RWPE1 (cell line): ENCODE measurements around the gene CCNY.

Experiments
- CTCF ChIA-PET: fragments of 350-600 bp; sonication (Branson Sonifier 250); formaldehyde crosslinking; extraction: SDS; loops from one replicate; lab custom pipeline; 2021; lab: Yijun Ruan, JAX
- POLR2A ChIA-PET: fragments of 400-600 bp; formaldehyde crosslinking; extraction: SDS; loops from one replicate; lab custom pipeline; 2020; ENCODE audit warnings: antibody characterized with exemption; ENCODE audit not compliant: low non-redundant PET; lab: Yijun Ruan, JAX
- DNase-seq: peaks from one replicate; pipeline ENCODE4 v3.0.0; 2012; ENCODE audit warnings: low spot score
- H3K27ac ChIP-seq: fragments of 450-650 bp; 2 replicates; pipeline ENCODE4 v1.5.1; 2017
- TF ChIP-seq, protein P1 (sequence below): fragments of 450-650 bp; conservative IDR thresholded peaks from 2 replicates; pipeline ENCODE4 v1.5.1; 2017; ENCODE audit warnings: low read depth, mild to moderate bottlenecking

The CCNY gene

DNA sequence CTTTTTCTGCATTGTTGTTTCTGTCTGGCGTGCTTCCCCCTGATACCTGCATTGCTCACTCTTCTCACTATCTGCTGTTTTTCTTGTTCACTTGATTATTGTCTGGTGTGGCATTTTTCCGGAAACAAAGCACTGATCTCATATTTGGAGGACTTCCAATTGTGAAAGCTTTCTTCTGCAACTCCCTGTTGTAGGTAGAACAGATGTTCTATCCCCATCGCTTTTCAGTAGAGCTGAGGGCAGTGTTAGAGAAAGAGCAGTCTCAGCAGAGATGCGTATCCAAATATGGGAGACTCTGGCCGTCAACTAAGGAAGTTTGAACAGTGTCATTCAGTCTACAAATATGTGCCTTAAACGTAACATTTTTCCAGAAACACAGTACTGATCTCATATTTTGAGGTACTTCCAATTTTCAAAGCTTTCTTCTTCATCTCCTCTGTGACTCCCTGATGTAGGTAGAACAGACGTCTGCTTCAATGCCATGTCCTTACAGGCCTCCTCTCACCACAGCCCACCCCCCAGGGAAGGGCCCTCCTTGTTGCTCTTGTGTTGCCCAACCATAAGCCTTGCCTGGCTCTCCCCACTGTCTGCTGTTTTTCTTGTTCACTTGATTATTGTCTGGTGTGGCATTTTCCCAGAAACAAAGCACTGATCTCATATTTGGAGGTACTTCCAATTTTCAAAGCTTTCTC lies 241.8 kb downstream of the CCNY start:
- POLR2A ChIA-PET = interaction anchor here (0.7 kb wide), 1 partner anchor 8 kb away, joined by 3 read pairs; no protein-coding TSS in a partner anchor
- DNase-seq = no peak
- H3K27ac ChIP-seq = no peak overlapping the region
- CTCF ChIA-PET = no interaction called here
- TF ChIP-seq, protein P1, sequence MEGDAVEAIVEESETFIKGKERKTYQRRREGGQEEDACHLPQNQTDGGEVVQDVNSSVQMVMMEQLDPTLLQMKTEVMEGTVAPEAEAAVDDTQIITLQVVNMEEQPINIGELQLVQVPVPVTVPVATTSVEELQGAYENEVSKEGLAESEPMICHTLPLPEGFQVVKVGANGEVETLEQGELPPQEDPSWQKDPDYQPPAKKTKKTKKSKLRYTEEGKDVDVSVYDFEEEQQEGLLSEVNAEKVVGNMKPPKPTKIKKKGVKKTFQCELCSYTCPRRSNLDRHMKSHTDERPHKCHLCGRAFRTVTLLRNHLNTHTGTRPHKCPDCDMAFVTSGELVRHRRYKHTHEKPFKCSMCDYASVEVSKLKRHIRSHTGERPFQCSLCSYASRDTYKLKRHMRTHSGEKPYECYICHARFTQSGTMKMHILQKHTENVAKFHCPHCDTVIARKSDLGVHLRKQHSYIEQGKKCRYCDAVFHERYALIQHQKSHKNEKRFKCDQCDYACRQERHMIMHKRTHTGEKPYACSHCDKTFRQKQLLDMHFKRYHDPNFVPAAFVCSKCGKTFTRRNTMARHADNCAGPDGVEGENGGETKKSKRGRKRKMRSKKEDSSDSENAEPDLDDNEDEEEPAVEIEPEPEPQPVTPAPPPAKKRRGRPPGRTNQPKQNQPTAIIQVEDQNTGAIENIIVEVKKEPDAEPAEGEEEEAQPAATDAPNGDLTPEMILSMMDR = no peak

DNA sequence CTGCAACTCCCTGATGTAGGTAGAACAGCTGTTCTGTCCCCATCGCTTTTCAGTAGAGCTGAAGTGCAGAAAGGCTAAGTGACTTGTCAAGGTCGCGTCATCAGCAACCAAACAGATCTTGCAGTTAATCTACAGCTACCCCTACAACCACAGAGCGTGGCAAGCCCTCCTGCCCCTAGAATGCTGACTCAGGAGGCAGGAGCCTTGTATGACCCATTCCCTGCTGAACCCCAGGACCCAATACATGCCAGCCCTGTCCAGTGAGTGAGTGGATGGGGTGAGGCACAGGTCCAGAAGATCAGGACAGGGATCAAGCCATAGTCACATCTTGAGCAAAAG lies 242.3 kb downstream of the CCNY start:
- ChIA-PET CTCF (no interaction called here), POLR2A (interaction anchor here (0.7 kb wide), 1 partner anchor 7 kb away, joined by 3 read pairs; no protein-coding TSS in a partner anchor)
- TF ChIP-seq, protein P1 = no peak

DNA sequence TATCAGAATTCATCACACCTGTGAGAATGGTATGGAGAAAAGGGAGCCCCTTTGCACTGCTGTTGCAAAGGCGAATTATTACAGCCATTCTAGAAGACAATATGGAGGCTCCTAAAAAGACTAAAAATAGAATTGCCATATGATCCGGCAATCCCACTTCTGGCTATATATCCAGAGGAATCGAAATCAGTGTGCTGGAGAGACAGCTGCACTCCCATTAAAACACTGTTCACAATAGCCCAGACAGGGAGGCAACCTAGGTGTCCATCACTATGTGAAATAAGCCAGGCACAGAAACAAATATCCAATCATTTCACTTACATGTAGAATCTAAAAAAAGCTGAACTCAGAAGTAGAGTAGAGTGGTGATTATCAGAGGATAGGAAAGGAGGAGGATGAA lies 242.8 kb downstream of the CCNY start:
- ChIA-PET CTCF (no interaction called here), POLR2A (no interaction called here)
- TF ChIP-seq, protein P1 = no peak
- H3K27ac ChIP-seq = no peak overlapping the region
- no peak for DNase-seq

More for the DNA sequence above, 242.3 kb downstream of the CCNY start:
- no peak for DNase-seq
- no peak overlapping the region for H3K27ac ChIP-seq

DNA sequence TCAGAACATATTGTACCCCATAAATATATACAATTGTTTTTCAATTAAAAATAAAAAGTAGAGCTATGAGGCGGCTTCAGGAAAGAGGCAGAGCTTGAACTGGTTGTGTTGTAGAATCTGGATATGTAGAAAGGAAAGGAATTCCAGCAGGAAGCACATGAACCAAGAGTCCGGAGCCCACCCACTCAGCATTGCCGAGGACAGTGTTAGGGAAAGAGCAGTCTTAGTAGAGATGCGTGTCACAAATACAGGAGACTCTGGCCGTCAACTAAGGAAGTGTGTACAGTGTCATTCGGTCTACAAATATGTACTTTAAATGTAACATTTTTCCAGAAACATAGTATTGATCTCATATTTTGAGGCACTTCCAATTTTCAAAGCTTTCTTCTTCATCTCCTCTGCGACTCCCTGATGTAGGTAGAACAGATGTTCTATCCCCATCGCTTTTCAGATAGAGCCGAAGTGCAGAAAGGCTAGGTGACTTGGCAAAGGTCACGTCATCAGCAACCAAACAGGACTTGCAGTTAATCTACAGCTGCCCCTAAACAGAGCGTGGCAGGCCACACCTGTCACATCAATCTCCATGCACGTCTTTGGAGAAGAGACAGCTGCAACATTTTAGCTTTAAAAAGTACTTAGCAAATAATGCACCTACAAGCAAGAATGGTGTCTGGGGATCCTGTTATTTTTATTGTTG lies 243.6 kb downstream of the CCNY start:
- DNase-seq = no peak
- ChIA-PET POLR2A (no interaction called here), CTCF (interaction anchor here (0.7 kb wide), 1 partner anchor 673 kb away, joined by 3 read pairs; no protein-coding TSS in a partner anchor)
- H3K27ac ChIP-seq = no peak overlapping the region
- TF ChIP-seq, protein P1 = no peak

DNA sequence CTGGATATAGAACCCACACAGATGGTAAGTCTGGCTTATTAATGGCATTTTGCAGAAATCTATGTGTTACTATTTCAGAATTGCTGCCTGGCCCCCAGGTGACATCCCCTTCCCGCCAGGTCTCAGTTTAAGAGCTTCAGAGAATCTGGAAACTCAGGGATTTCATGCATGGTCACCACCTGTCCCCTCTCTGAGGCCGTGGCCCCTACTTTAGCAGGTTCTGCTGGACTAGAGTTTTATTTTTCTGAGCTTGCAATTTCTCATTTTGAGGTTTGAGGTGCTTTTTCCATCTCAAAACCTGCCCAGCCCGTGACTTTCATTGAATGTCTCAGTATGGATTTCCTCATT lies 244.1 kb downstream of the CCNY start:
- ChIA-PET CTCF (interaction anchor here (0.7 kb wide), 1 partner anchor 673 kb away, joined by 3 read pairs; no protein-coding TSS in a partner anchor), POLR2A (no interaction called here)
- DNase-seq = no peak
- TF ChIP-seq, protein P1 = no peak
- H3K27ac ChIP-seq = no peak overlapping the region

DNA sequence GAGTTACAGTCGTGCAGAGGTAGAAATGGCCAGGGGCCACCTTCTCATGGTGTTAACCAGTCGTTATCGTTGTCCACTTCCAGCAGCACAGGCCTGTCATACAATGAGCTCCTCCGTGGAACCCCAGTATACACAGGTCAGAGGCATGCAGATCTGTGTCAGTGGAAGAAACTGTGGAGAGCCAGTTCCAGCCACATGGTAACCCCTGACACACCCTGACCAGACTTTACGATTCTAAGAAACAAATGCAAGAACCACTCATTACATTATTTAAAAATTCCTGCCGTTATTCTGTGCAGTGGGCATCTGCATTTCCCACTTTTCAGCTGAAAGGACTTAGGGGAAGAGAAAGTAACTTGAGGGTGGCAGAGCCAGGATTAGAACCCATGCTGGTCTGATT lies 245.3 kb downstream of the CCNY start:
- no peak for DNase-seq
- TF ChIP-seq, protein P1 = no peak
- H3K27ac ChIP-seq = no peak overlapping the region
- ChIA-PET POLR2A (no interaction called here), CTCF (no interaction called here)
